GM18951 (cell line): ENCODE measurements around the gene HSPB1.
"Not testable (repeated sequence)": the region's sequence is repeated elsewhere in the genome, so short reads cannot be mapped to it uniquely, and the experiment has no call there.

Experiments
- POLR2A ChIP-seq: IDR thresholded peaks from 4 replicates; pipeline ENCODE4 v1.6.1; 2011; ENCODE audit warnings: mild to moderate bottlenecking; ENCODE audit not compliant: insufficient read length, insufficient read depth; ENCODE audit errors: extremely low read depth
- in situ Hi-C: fragments of 300-500 bp; cut with MboI; formaldehyde crosslinking; loops from one replicate; pipeline ENCODE4 v1.12.0; 2022; ENCODE audit warnings: low sequenced_read_pairs, mixed read lengths, inconsistent platforms; ENCODE audit not compliant: unreplicated experiment

HSPB1 gene

DNA sequence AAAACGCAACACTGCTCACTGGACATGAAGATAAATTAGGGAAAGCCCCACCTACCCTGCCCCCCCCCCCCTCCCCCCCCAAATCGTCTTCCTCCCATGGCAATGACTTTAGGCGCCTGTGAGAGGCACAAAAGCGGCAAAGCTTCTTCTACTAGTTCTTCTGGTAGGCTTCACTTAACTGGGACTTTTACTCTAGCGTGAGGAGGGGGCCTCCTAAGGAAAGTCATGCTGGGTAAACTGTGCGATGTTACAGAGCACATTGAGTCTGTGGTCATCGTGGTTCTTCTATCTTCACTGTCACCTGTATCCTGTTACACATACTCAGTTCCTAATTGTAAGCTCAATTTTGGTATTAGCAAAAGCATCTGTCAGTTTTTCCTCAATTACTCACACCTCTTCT is 25.1 kb downstream of the HSPB1 start:
- in situ Hi-C loops: no loop called here
- TF ChIP-seq POLR2A: no peak

DNA sequence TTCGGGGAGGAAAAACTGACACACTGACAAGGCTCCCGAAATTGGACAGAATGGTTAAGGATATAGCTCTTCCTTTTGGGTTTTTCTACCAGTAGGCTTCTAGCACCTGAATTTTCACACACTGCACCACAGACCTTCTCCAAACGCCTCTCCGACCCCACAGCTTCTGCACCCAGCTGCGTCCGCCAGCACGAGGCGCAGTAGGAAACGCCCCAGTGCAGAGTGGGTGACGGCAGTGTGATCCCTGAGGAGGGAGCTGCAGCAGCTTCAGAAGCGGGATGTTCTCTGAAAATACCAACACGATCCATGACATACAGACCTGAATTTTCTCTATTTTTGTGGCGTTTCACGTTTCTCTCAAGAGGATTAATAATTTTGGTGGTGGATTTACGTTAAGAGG is 25.9 kb downstream of the HSPB1 start:
- TF ChIP-seq POLR2A: no peak
- in situ Hi-C loops: no loop called here

- in situ Hi-C loops: no loop called here
- no peak for TF ChIP-seq POLR2A
Observed at GRCh38 chr7:76329479-76329878, 27.0 kb downstream of the HSPB1 start.

GRCh38 chr7:76330261-76330660 is 27.8 kb downstream of the HSPB1 start:
- no peak for TF ChIP-seq POLR2A
- in situ Hi-C loops: no loop called here

GRCh38 chr7:76330673-76331072 is 28.2 kb downstream of the HSPB1 start:
- in situ Hi-C loops: no loop called here
- TF ChIP-seq POLR2A: no peak

DNA sequence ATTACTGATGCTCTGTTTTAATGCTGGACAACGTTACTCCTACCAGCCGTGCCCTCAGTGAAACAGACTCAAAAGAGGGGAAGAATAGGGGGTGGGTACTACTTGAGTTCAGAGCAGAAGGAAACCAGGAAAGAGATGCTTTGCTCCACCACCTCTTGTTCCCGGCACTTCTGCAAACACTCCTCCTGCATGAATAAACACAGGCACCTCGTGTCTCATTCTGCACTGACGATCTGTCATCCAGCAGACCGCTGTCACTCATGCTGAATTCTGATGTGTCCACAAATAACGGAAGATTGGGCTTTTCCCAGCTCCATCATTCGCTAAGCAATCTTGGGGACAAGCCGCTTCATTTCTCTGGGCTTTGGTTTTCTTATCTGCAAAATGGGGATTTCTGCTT is 29.6 kb downstream of the HSPB1 start:
- in situ Hi-C loops: no loop called here
- TF ChIP-seq POLR2A: no peak

GRCh38 chr7:76333511-76334101 is 31.1 kb downstream of the HSPB1 start:
- in situ Hi-C loops: no loop called here
- no peak for TF ChIP-seq POLR2A

GRCh38 chr7:76334320-76334967 is 32.0 kb downstream of the HSPB1 start:
- TF ChIP-seq POLR2A: no peak
- in situ Hi-C loops: no loop called here

GRCh38 chr7:76335417-76335816 is 32.9 kb downstream of the HSPB1 start:
- in situ Hi-C loops: not testable (repeated sequence)

GRCh38 chr7:76336094-76336493 is 33.6 kb downstream of the HSPB1 start:
- no peak for TF ChIP-seq POLR2A
- in situ Hi-C loops: no loop called here

- in situ Hi-C loops: no loop called here
- TF ChIP-seq POLR2A: no peak
Observed at GRCh38 chr7:76337147-76337546, 34.7 kb downstream of the HSPB1 start.

GRCh38 chr7:76338298-76339084 is 36.0 kb downstream of the HSPB1 start:
- in situ Hi-C loops: no loop called here
- TF ChIP-seq POLR2A: no peak

- TF ChIP-seq POLR2A: no peak
- in situ Hi-C loops: no loop called here
Observed at GRCh38 chr7:76340617-76341131, 38.2 kb downstream of the HSPB1 start.

DNA sequence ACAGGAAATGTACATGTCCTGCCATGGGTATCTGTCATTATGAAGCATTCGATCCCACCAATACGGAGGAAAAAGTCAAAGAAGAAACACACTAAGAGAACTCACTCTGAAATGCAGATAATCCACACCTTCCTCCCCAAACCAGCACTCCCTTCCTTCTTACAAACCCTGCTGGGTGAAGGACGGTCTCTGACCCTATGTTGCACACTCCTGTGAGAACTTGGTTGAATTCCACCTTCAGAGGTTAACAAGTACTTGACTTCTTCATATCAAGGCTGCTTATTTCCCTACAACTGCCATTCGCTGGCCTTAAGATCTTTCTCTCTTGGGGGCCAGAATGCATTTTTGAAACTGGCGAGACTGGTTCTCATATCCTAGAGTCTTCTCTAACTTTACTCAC is 39.7 kb downstream of the HSPB1 start:
- in situ Hi-C loops: no loop called here

More for the DNA sequence above, 39.7 kb downstream of the HSPB1 start:
- no peak for TF ChIP-seq POLR2A
